ENCODE data around the gene PLB1. TPM values are rescaled to one million over a fixed set of nuclear protein-coding genes. Genes with fewer than 3 reads are reported as not detected.

The PLB1 gene
- total RNA-seq, 6 experiments from 2014 or later = 0.66 to 1.9 (median 1.1) TPM

DNA sequence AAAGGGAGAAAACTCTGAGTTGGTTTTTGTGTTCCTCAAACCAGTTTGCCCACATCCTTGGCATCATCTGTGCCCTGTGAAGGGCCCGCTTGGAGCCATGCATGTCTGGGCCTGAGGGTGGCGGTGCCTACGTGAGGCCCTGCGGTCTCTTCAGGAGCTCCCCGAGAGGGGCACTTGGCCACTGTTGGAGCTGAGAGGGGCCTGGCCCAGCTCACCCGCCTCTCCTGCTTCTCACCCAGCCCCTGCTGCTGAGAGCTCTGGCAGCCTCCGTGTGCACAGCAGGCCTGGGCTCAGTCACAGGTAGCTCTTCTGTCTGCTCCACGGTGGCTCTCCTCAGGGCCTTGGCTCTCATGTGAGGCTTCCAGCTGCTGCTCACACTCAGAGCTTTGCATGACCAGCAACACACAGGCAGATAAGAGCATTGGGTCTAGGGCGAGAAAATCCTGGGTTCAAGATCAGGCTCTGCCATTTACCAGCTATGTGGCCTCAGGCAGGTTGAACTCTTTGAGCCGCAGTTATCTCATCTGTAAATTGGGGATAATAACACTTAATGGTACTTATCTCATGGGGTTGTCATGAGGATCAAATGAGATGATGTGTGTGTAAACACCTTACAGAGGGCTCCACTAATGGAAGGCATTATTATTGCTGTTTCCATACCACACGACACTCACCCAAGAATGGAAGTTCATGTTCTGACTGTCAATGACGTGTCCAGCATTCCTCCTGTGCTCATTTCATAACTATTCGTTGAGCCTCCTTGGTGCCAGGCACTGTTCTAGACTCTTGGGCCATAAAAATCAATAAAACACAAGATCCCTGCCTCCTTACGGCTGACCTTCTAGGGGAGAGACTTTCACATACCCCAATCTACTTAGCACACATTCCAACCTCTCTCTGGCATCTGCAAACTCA lies 41.6 kb upstream of the PLB1 start:
- H3K4me3 ChIP-seq = no peak overlapping the region
- no peaks in the 10 kb centered on the region for H3K36me3 ChIP-seq
- no peaks in the 10 kb centered on the region for H3K9me3 ChIP-seq
- DNase-seq = no peak
- no peaks in the 10 kb centered on the region for H3K4me1 ChIP-seq
- no peaks in the 10 kb centered on the region for H3K27me3 ChIP-seq
- intact Hi-C loops (cut with DNase I) = loop anchor here in 1 of 2 donors (10.0 kb wide), 1 partner anchor 729 kb away; no protein-coding TSS in a partner anchor
- ATAC-seq = no peak
- TF ChIP-seq, protein P1, sequence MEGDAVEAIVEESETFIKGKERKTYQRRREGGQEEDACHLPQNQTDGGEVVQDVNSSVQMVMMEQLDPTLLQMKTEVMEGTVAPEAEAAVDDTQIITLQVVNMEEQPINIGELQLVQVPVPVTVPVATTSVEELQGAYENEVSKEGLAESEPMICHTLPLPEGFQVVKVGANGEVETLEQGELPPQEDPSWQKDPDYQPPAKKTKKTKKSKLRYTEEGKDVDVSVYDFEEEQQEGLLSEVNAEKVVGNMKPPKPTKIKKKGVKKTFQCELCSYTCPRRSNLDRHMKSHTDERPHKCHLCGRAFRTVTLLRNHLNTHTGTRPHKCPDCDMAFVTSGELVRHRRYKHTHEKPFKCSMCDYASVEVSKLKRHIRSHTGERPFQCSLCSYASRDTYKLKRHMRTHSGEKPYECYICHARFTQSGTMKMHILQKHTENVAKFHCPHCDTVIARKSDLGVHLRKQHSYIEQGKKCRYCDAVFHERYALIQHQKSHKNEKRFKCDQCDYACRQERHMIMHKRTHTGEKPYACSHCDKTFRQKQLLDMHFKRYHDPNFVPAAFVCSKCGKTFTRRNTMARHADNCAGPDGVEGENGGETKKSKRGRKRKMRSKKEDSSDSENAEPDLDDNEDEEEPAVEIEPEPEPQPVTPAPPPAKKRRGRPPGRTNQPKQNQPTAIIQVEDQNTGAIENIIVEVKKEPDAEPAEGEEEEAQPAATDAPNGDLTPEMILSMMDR (IDR thresholded peaks at IDR 0.05) = no peak
- no peak for TF ChIP-seq POLR2A (IDR thresholded peaks at IDR 0.05)
- WGBS (ENCODE audit: insufficient coverage, low coverage, low lambda C conversion rate, missing lambda C conversion rate) = 74% methylated on average over 4 of the region's 14 CpGs
- no peak overlapping the region for H3K27ac ChIP-seq

DNA sequence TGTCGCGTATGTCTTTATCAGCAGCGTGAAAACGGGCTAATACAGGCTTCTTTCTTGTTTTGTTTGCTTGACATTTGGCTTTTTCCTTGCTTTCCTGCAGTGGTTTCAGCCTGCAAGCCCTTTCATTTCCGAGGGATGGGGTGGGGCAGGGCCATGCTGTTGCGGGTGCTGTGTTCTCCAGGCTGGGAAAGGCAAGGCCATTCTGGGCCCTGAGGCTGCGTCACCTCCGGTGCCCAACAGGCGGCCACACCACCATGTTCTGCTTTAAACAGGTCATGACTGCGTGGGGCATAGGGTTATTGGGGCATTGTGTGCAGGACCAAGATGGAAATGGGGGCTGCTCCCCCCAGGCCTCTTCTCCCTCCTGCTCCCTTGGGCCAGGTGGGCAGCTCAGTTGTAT lies 38.6 kb upstream of the PLB1 start:
- Histone ChIP-seq H3K27ac (no peak overlapping the region), H3K36me3 (no peaks in the 10 kb centered on the region), H3K4me3 (no peak overlapping the region), H3K27me3 (no peaks in the 10 kb centered on the region), H3K4me1 (no peaks in the 10 kb centered on the region), H3K9me3 (no peaks in the 10 kb centered on the region)
- ATAC-seq (no peak), DNase-seq (no peak)
- WGBS (ENCODE audit: insufficient coverage, low coverage, low lambda C conversion rate, missing lambda C conversion rate) = 83% methylated on average over 1 of the region's 10 CpGs
- no peak for TF ChIP-seq POLR2A (IDR thresholded peaks at IDR 0.05)
- TF ChIP-seq, protein P1 (IDR thresholded peaks at IDR 0.05) = no peak
- intact Hi-C loops (cut with DNase I) = loop anchor here in 1 of 2 donors (10.0 kb wide), 1 partner anchor 732 kb away; no protein-coding TSS in a partner anchor

DNA sequence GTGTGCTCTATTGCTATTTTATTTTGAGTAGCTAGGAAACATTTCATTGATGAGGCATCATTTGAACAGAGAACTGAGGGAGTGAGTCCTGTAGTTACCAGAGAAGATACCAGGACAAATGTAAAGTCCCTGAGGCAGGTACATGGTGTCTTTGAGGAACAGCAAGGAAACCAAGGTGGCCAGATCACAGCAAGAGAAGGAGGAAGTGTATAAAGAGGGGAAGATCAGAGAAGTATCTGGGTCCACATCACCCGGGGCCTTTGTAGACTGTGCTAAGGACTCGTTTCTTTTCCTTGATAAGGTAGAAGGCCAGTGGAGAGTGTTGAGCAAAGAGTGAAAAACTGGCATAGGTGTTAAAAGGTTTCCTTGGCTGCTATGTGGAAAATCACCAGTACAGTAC lies 34.8 kb upstream of the PLB1 start:
- ATAC-seq (no peak), DNase-seq (no peak)
- intact Hi-C loops (cut with DNase I) = no loop called here
- Histone ChIP-seq H3K4me3 (no peak overlapping the region), H3K4me1 (no peaks in the 10 kb centered on the region), H3K36me3 (no peaks in the 10 kb centered on the region), H3K9me3 (no peaks in the 10 kb centered on the region), H3K27ac (no peak overlapping the region), H3K27me3 (no peaks in the 10 kb centered on the region)
- no peak for TF ChIP-seq POLR2A (IDR thresholded peaks at IDR 0.05)
- TF ChIP-seq, protein P1 (IDR thresholded peaks at IDR 0.05) = no peak
- WGBS (ENCODE audit: insufficient coverage, low coverage, low lambda C conversion rate, missing lambda C conversion rate) = 42% methylated on average over 2 of the region's 2 CpGs

DNA sequence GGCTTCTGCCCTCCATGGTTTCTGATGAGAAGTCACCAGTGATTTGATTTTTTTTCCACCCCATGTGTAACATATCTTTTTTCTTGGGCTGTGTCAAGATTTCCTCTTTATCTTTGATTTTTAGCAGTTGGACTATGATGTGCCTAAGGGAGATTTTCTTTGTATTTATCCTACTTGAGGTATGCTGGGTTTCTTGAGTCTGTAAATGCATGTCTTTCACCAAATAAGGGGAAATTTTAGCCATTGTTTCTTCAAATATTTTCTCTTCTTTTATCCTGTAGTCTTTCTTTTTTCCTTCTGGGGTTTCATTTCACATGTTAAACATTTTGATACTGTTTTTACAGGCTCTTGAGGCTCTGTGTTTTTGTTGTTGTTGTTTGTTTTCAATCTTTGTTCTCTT lies 33.7 kb upstream of the PLB1 start:
- no peaks in the 10 kb centered on the region for H3K4me1 ChIP-seq
- H3K27ac ChIP-seq = no peak overlapping the region
- intact Hi-C loops (cut with DNase I) = no loop called here
- no peak for TF ChIP-seq POLR2A (IDR thresholded peaks at IDR 0.05)
- TF ChIP-seq, protein P1 (IDR thresholded peaks at IDR 0.05) = no peak
- H3K27me3 ChIP-seq = no peaks in the 10 kb centered on the region
- no peaks in the 10 kb centered on the region for H3K36me3 ChIP-seq
- ATAC-seq = no peak
- no peak overlapping the region for H3K4me3 ChIP-seq
- DNase-seq = no peak
- H3K9me3 ChIP-seq = no peaks in the 10 kb centered on the region

All from right lobe of liver (tissue), 6 donors.